WTC11 (cell line): ENCODE results near the gene PRR30.

Source experiments
- MYBL2 ChIP-seq: sonication (generic); formaldehyde crosslinking; IDR thresholded peaks from 2 replicates; pipeline ENCODE4 v1.8.1; 2023; ENCODE audit warnings: mild to moderate bottlenecking, moderate library complexity, missing genetic modification reagents
- TEAD4 ChIP-seq: sonication (generic); formaldehyde crosslinking; IDR thresholded peaks from 2 replicates; pipeline ENCODE4 v1.8.0; 2022; ENCODE audit warnings: mild to moderate bottlenecking, missing genetic modification reagents
- TF ChIP-seq, protein P1 (sequence below): sonication (generic); formaldehyde crosslinking; IDR thresholded peaks from 2 replicates; pipeline ENCODE4 v1.8.1; 2023; ENCODE audit warnings: mild to moderate bottlenecking, missing genetic modification reagents, moderate library complexity

DNA sequence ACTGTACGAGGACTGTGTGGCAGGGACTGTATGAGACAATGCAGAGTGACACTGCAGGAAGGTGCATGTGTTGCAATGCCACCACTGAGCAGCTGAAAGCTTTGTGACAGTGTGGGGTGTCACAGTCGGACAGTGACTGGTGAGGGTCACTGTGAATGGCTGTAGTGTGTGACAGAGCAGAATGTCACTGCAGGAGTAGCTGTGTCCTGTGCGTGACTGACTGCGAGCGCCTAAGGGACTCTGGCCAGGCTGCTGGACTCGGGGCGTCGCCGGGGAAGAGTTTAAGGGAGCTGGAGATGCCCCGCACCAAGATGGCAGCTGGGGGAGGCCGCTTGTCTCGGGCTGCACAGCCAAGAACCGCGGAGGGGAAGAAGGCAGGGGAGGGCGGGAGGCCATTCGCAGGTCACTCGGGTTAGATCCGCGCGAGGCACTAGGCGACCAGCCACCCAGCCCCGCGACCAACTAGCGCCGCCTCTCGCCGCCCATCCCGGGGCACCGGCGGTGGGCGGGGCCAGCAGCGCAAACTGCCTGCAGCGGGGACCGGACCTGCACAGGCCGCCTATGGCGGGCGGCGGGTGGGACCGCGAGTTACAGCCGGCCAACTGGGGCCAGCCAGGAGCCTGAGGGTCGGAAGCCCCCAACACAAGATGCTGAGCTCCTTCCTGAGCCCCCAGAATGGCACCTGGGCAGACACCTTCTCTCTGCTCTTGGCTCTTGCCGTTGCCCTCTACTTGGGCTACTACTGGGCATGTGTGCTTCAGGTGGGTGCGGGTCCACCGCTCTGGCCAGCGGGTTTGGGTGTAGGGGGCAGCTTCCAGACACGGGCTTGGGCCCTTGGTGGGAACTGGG lies 15.7 kb downstream of the PRR30 start, which contains the start of gene ABHD1:
- 0 out of 2 replicates have a peak, but pooled peaks have one; percentile 54 for TF ChIP-seq MYBL2 (CRISPR knock-in tag)
- no peak for TF ChIP-seq TEAD4
- TF ChIP-seq, protein P1, sequence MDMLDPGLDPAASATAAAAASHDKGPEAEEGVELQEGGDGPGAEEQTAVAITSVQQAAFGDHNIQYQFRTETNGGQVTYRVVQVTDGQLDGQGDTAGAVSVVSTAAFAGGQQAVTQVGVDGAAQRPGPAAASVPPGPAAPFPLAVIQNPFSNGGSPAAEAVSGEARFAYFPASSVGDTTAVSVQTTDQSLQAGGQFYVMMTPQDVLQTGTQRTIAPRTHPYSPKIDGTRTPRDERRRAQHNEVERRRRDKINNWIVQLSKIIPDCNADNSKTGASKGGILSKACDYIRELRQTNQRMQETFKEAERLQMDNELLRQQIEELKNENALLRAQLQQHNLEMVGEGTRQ (CRISPR knock-in tag): no peak
